OCI-LY1 (cell line): ENCODE data around the gene TENM4.

Source experiments
- H2AFZ ChIP-seq: fragments of 200-600 bp; sonication (generic), shearing (Covaris generic); 2 replicates; pipeline ENCODE4 v1.6.0; 2014; ENCODE audit warnings: antibody characterized with exemption, mild to moderate bottlenecking, low read length
- H3F3A ChIP-seq: fragments of 200-600 bp; sonication (generic), shearing (Covaris generic); 2 replicates; pipeline ENCODE4 v1.6.0; 2014; ENCODE audit warnings: mild to moderate bottlenecking, antibody characterized with exemption, low read length, moderate library complexity; ENCODE audit not compliant: insufficient read depth
- H3K27ac ChIP-seq: fragments of 200-600 bp; sonication (generic); 2 replicates; pipeline ENCODE4 v1.5.1; 2014; ENCODE audit warnings: low read length, mixed run types, mild to moderate bottlenecking, low read depth; ENCODE audit not compliant: poor library complexity, severe bottlenecking
- H3K27me3 ChIP-seq: fragments of 200-600 bp; sonication (generic); 2 replicates; pipeline ENCODE4 v1.6.0; 2014; ENCODE audit warnings: antibody characterized with exemption, mild to moderate bottlenecking, low read length, moderate library complexity; ENCODE audit not compliant: insufficient read depth
- H3K36me3 ChIP-seq: fragments of 200-600 bp; sonication (generic); 2 replicates; pipeline ENCODE4 v1.6.1; 2014; ENCODE audit warnings: mild to moderate bottlenecking, antibody characterized with exemption, low read length, moderate library complexity, mixed read lengths; ENCODE audit not compliant: insufficient read depth
- H3K4me1 ChIP-seq: fragments of 200-600 bp; sonication (generic); 2 replicates; pipeline ENCODE4 v1.5.1; 2014; ENCODE audit warnings: mild to moderate bottlenecking, low read length, moderate library complexity; ENCODE audit not compliant: insufficient read depth, severe bottlenecking
- H3K4me2 ChIP-seq: fragments of 200-600 bp; sonication (generic), shearing (Covaris generic); 2 replicates; pipeline ENCODE4 v1.6.1; 2014; ENCODE audit warnings: low read length
- H3K4me3 ChIP-seq: fragments of 200-600 bp; sonication (generic); 2 replicates; pipeline ENCODE4 v1.5.1; 2014; ENCODE audit warnings: low read length, low read depth, mild to moderate bottlenecking, mixed read lengths; ENCODE audit not compliant: poor library complexity, severe bottlenecking
- H3K79me2 ChIP-seq: fragments of 200-600 bp; shearing (Covaris generic); 2 replicates; pipeline ENCODE4 v1.6.1; 2016; ENCODE audit warnings: mixed run types, low read length, mixed read lengths; ENCODE audit not compliant: insufficient read depth
- H3K9ac ChIP-seq: fragments of 200-600 bp; sonication (generic), shearing (Covaris generic); 2 replicates; pipeline ENCODE4 v1.6.1; 2014; ENCODE audit warnings: mild to moderate bottlenecking, low read length, mixed read lengths
- H3K9me2 ChIP-seq: fragments of 200-600 bp; sonication (generic), shearing (Covaris generic); 2 replicates; pipeline ENCODE4 v1.6.1; 2014; ENCODE audit warnings: low read depth, mild to moderate bottlenecking, low read length, mixed read lengths
- H3K9me3 ChIP-seq: fragments of 200-600 bp; shearing (Covaris generic); 2 replicates; pipeline ENCODE4 v1.6.1; 2014; ENCODE audit warnings: low read length, mixed read lengths
- H4K20me1 ChIP-seq: fragments of 200-600 bp; sonication (generic), shearing (Covaris generic); 2 replicates; pipeline ENCODE4 v1.6.0; 2016; ENCODE audit warnings: mild to moderate bottlenecking, low read length; ENCODE audit not compliant: insufficient read depth
- EZH2 ChIP-seq: fragments of 200-600 bp; sonication (generic), shearing (Covaris generic); IDR thresholded peaks from 2 replicates; pipeline ENCODE4 v1.8.0; 2017; ENCODE audit warnings: borderline replicate concordance, mixed run types, mild to moderate bottlenecking, antibody characterized with exemption, low read length, moderate library complexity, mixed read lengths
- TF ChIP-seq, protein P1 (sequence below): fragments of 200-600 bp; sonication (generic), shearing (Covaris generic); IDR thresholded peaks from 2 replicates; pipeline ENCODE4 v1.5.1; 2017; ENCODE audit warnings: mild to moderate bottlenecking, antibody characterized with exemption, low read length, moderate library complexity, mixed read lengths

The TENM4 gene

DNA sequence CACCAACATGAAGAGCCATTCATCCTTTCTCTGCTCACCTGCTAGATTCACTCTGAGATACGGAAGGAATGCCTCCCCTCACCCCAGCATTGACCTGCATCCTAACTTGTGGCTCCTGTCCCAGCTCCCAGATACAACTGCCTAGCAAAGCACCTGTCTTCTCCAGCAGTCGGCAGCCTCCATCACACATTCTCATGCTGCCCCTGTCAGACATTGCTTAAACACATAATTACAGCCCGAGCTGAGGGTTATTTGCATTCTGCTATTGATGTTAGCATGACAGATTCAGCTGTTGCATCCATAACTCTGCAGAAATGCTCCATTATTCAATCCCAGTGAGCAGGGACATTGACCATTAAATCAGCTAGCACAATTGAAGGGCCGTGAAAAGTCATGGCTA lies 681.8 kb downstream of the TENM4 start:
- Histone ChIP-seq H4K20me1 (no peaks in the 10 kb centered on the region), H3K36me3 (no peaks in the 10 kb centered on the region), H3K9me3 (no peaks in the 10 kb centered on the region), H3K4me3 (no peak overlapping the region), H3K4me2 (no peak overlapping the region), H3K9ac (no peak overlapping the region), H2AFZ (no peak overlapping the region), H3K27ac (no peak overlapping the region), H3F3A (no peaks in the 10 kb centered on the region), H3K9me2 (no peaks in the 10 kb centered on the region), H3K27me3 (no peaks in the 10 kb centered on the region; the same call in 1 of the 2 replicates), H3K4me1 (no peaks in the 10 kb centered on the region), H3K79me2 (no peaks in the 10 kb centered on the region)
- TF ChIP-seq EZH2: no peak
- TF ChIP-seq, protein P1, sequence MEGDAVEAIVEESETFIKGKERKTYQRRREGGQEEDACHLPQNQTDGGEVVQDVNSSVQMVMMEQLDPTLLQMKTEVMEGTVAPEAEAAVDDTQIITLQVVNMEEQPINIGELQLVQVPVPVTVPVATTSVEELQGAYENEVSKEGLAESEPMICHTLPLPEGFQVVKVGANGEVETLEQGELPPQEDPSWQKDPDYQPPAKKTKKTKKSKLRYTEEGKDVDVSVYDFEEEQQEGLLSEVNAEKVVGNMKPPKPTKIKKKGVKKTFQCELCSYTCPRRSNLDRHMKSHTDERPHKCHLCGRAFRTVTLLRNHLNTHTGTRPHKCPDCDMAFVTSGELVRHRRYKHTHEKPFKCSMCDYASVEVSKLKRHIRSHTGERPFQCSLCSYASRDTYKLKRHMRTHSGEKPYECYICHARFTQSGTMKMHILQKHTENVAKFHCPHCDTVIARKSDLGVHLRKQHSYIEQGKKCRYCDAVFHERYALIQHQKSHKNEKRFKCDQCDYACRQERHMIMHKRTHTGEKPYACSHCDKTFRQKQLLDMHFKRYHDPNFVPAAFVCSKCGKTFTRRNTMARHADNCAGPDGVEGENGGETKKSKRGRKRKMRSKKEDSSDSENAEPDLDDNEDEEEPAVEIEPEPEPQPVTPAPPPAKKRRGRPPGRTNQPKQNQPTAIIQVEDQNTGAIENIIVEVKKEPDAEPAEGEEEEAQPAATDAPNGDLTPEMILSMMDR: no peak

DNA sequence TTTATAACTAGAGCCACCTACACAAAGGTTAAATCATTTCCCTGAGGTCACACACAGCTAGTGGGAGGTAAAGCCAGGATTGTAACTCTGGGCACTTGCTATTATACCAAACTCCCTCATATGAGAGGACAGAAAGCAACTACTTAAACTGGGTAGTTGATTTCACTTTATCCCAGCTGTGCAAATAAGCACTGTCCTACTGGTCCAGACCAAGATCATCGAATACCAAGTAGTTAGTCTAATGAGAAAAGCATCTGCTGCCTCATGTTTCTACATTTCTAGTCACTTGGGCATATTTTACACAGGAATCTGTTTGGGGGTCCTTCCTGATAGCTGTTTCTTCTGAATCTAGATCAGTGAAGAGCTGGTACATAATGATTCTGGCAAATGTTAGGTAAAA lies 687.5 kb downstream of the TENM4 start:
- Histone ChIP-seq H3K27me3 (no peaks in the 10 kb centered on the region; the same call in 1 of the 2 replicates), H2AFZ (no peak overlapping the region), H3K79me2 (no peaks in the 10 kb centered on the region), H3K36me3 (no peaks in the 10 kb centered on the region), H3K9me3 (no peaks in the 10 kb centered on the region), H3K27ac (no peak overlapping the region), H3F3A (no peaks in the 10 kb centered on the region), H3K4me2 (no peak overlapping the region), H3K4me1 (no peaks in the 10 kb centered on the region), H4K20me1 (no peaks in the 10 kb centered on the region), H3K4me3 (no peak overlapping the region), H3K9ac (no peak overlapping the region), H3K9me2 (no peaks in the 10 kb centered on the region)
- TF ChIP-seq, protein P1: no peak
- TF ChIP-seq EZH2: no peak

DNA sequence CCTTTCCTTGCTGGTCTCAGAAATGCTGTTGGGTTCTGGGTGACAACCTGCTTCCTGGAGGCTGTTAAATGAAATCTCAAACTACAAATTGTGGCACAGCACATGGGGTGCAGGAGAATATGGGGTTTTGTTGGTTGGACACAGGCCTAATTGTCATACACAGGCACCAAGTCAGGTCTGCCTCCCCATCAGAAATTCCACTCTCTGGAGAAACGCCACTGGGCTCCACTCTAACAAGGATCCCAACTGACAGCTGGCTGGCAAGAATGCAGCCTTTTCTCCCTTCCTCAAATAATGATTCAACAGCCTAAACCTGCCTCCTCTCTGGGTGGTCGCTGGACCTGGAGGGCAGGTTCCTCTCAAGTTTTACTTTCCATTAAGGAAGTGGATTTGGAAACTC lies 688.3 kb downstream of the TENM4 start:
- H3K4me1 ChIP-seq: no peaks in the 10 kb centered on the region
- H3K4me3 ChIP-seq: no peak overlapping the region
- no peak overlapping the region for H3K4me2 ChIP-seq
- H3K27ac ChIP-seq: no peak overlapping the region
- no peaks in the 10 kb centered on the region for H3K9me2 ChIP-seq
- TF ChIP-seq, protein P1: no peak
- TF ChIP-seq EZH2: no peak
- no peaks in the 10 kb centered on the region; the same call in 1 of the 2 replicates for H3K27me3 ChIP-seq
- H3K79me2 ChIP-seq: no peaks in the 10 kb centered on the region
- H2AFZ ChIP-seq: no peak overlapping the region
- H4K20me1 ChIP-seq: no peaks in the 10 kb centered on the region
- no peak overlapping the region for H3K9ac ChIP-seq
- no peaks in the 10 kb centered on the region for H3F3A ChIP-seq
- H3K36me3 ChIP-seq: no peaks in the 10 kb centered on the region
- no peaks in the 10 kb centered on the region for H3K9me3 ChIP-seq
